Colon (tissue), 2 donors: ENCODE measurements around the gene TUBD1.
"Not testable (repeated sequence)": the region's sequence is repeated elsewhere in the genome, so short reads cannot be mapped to it uniquely, and the experiment has no call there.

Experiments used
- FAIRE-seq: peaks from 2 replicates; lab custom pipeline; 2012; peaks lifted over from hg19 to GRCh38; lab: Jason Lieb, UNC
- donor health status: control.
- donor health status: control.

TUBD1 gene

GRCh38 chr17:59873414-59873813 is 19.3 kb downstream of the TUBD1 start:
- not testable (repeated sequence) for FAIRE-seq

- FAIRE-seq: no peak
These were observed 20.4 kb downstream of the TUBD1 start for GRCh38 chr17:59872351-59872750.

- no peak for FAIRE-seq
These were observed 22.3 kb downstream of the TUBD1 start for GRCh38 chr17:59870482-59870881.

GRCh38 chr17:59869941-59870218 is 22.9 kb downstream of the TUBD1 start:
- FAIRE-seq: no peak

GRCh38 chr17:59863616-59864015 is 29.1 kb downstream of the TUBD1 start:
- no peak for FAIRE-seq

- no peak for FAIRE-seq
These were observed 33.2 kb downstream of the TUBD1 start for GRCh38 chr17:59859444-59860025.

GRCh38 chr17:59858932-59859331 is 33.8 kb downstream of the TUBD1 start:
- no peak for FAIRE-seq

GRCh38 chr17:59858167-59858816 is 34.5 kb downstream of the TUBD1 start:
- no peak for FAIRE-seq

GRCh38 chr17:59856859-59857794 is 35.6 kb downstream of the TUBD1 start:
- no peak for FAIRE-seq

GRCh38 chr17:59853919-59854729 is 38.6 kb downstream of the TUBD1 start:
- FAIRE-seq: not testable (repeated sequence)

- no peak for FAIRE-seq
These were observed 39.4 kb downstream of the TUBD1 start for GRCh38 chr17:59853168-59853918.

- not testable (repeated sequence) for FAIRE-seq
These were observed 39.9 kb downstream of the TUBD1 start for GRCh38 chr17:59852847-59853167.

GRCh38 chr17:59851439-59852375 is 41.0 kb downstream of the TUBD1 start:
- FAIRE-seq: no peak

GRCh38 chr17:59850311-59850710 is 42.4 kb downstream of the TUBD1 start:
- not testable (repeated sequence) for FAIRE-seq

GRCh38 chr17:59848778-59849177 is 44.0 kb downstream of the TUBD1 start:
- FAIRE-seq: no peak

- FAIRE-seq: no peak
These were observed 44.4 kb downstream of the TUBD1 start for GRCh38 chr17:59848385-59848668.

- no peak for FAIRE-seq
These were observed 46.2 kb downstream of the TUBD1 start for GRCh38 chr17:59846394-59847165.

GRCh38 chr17:59845595-59846393 is 46.9 kb downstream of the TUBD1 start:
- FAIRE-seq: no peak

- FAIRE-seq: no peak
These were observed 47.7 kb downstream of the TUBD1 start for GRCh38 chr17:59844884-59845594.
